OCI-LY1 (cell line): ENCODE results near the gene GRK5.

Source experiments
- H2AFZ ChIP-seq: fragments of 200-600 bp; sonication (generic), shearing (Covaris generic); 2 replicates; pipeline ENCODE4 v1.6.0; 2014; ENCODE audit warnings: antibody characterized with exemption, mild to moderate bottlenecking, low read length
- H3F3A ChIP-seq: fragments of 200-600 bp; sonication (generic), shearing (Covaris generic); 2 replicates; pipeline ENCODE4 v1.6.0; 2014; ENCODE audit warnings: mild to moderate bottlenecking, antibody characterized with exemption, low read length, moderate library complexity; ENCODE audit not compliant: insufficient read depth
- H3K27ac ChIP-seq: fragments of 200-600 bp; sonication (generic); 2 replicates; pipeline ENCODE4 v1.5.1; 2014; ENCODE audit warnings: low read length, mixed run types, mild to moderate bottlenecking, low read depth; ENCODE audit not compliant: poor library complexity, severe bottlenecking
- H3K27me3 ChIP-seq: fragments of 200-600 bp; sonication (generic); 2 replicates; pipeline ENCODE4 v1.6.0; 2014; ENCODE audit warnings: antibody characterized with exemption, mild to moderate bottlenecking, low read length, moderate library complexity; ENCODE audit not compliant: insufficient read depth
- H3K36me3 ChIP-seq: fragments of 200-600 bp; sonication (generic); 2 replicates; pipeline ENCODE4 v1.6.1; 2014; ENCODE audit warnings: mild to moderate bottlenecking, antibody characterized with exemption, low read length, moderate library complexity, mixed read lengths; ENCODE audit not compliant: insufficient read depth
- H3K4me1 ChIP-seq: fragments of 200-600 bp; sonication (generic); 2 replicates; pipeline ENCODE4 v1.5.1; 2014; ENCODE audit warnings: mild to moderate bottlenecking, low read length, moderate library complexity; ENCODE audit not compliant: insufficient read depth, severe bottlenecking
- H3K4me2 ChIP-seq: fragments of 200-600 bp; sonication (generic), shearing (Covaris generic); 2 replicates; pipeline ENCODE4 v1.6.1; 2014; ENCODE audit warnings: low read length
- H3K4me3 ChIP-seq: fragments of 200-600 bp; sonication (generic); 2 replicates; pipeline ENCODE4 v1.5.1; 2014; ENCODE audit warnings: low read length, low read depth, mild to moderate bottlenecking, mixed read lengths; ENCODE audit not compliant: poor library complexity, severe bottlenecking
- H3K79me2 ChIP-seq: fragments of 200-600 bp; shearing (Covaris generic); 2 replicates; pipeline ENCODE4 v1.6.1; 2016; ENCODE audit warnings: mixed run types, low read length, mixed read lengths; ENCODE audit not compliant: insufficient read depth
- H3K9ac ChIP-seq: fragments of 200-600 bp; sonication (generic), shearing (Covaris generic); 2 replicates; pipeline ENCODE4 v1.6.1; 2014; ENCODE audit warnings: mild to moderate bottlenecking, low read length, mixed read lengths
- H3K9me2 ChIP-seq: fragments of 200-600 bp; sonication (generic), shearing (Covaris generic); 2 replicates; pipeline ENCODE4 v1.6.1; 2014; ENCODE audit warnings: low read depth, mild to moderate bottlenecking, low read length, mixed read lengths
- H3K9me3 ChIP-seq: fragments of 200-600 bp; shearing (Covaris generic); 2 replicates; pipeline ENCODE4 v1.6.1; 2014; ENCODE audit warnings: low read length, mixed read lengths
- H4K20me1 ChIP-seq: fragments of 200-600 bp; sonication (generic), shearing (Covaris generic); 2 replicates; pipeline ENCODE4 v1.6.0; 2016; ENCODE audit warnings: mild to moderate bottlenecking, low read length; ENCODE audit not compliant: insufficient read depth
- CTCF ChIP-seq: fragments of 200-600 bp; sonication (generic), shearing (Covaris generic); IDR thresholded peaks from 2 replicates; pipeline ENCODE4 v1.5.1; 2017; ENCODE audit warnings: mild to moderate bottlenecking, antibody characterized with exemption, low read length, moderate library complexity, mixed read lengths
- EZH2 ChIP-seq: fragments of 200-600 bp; sonication (generic), shearing (Covaris generic); IDR thresholded peaks from 2 replicates; pipeline ENCODE4 v1.8.0; 2017; ENCODE audit warnings: borderline replicate concordance, mixed run types, mild to moderate bottlenecking, antibody characterized with exemption, low read length, moderate library complexity, mixed read lengths

The GRK5 gene

GRCh38 chr10:119494236-119495020 is 287.1 kb downstream of the GRK5 start:
- TF ChIP-seq CTCF (no peak), EZH2 (no peak)
- H3K4me2 ChIP-seq: no peak overlapping the region
- H3K4me3 ChIP-seq: no peak overlapping the region
- no peak overlapping the region for H3K27ac ChIP-seq
- H3K79me2 ChIP-seq: no peaks in the 10 kb centered on the region
- no peak overlapping the region for H3K9ac ChIP-seq
- no peaks in the 10 kb centered on the region for H3F3A ChIP-seq
- H2AFZ ChIP-seq: no peak overlapping the region
- no peaks in the 10 kb centered on the region for H3K9me3 ChIP-seq
- H3K4me1 ChIP-seq: no peaks in the 10 kb centered on the region
- H4K20me1 ChIP-seq: no peaks in the 10 kb centered on the region
- no peaks in the 10 kb centered on the region for H3K36me3 ChIP-seq
- no peaks in the 10 kb centered on the region for H3K9me2 ChIP-seq
- H3K27me3 ChIP-seq: no peaks in the 10 kb centered on the region

GRCh38 chr10:119495021-119495505 is 287.7 kb downstream of the GRK5 start:
- H3K36me3 ChIP-seq: no peaks in the 10 kb centered on the region
- no peak overlapping the region for H3K4me2 ChIP-seq
- TF ChIP-seq EZH2: no peak
- no peak for TF ChIP-seq CTCF
- H3K9ac ChIP-seq: no peak overlapping the region
- no peak overlapping the region for H2AFZ ChIP-seq
- no peaks in the 10 kb centered on the region for H3F3A ChIP-seq
- H3K27ac ChIP-seq: no peak overlapping the region
- H3K4me3 ChIP-seq: no peak overlapping the region
- no peaks in the 10 kb centered on the region for H4K20me1 ChIP-seq
- H3K9me2 ChIP-seq: no peaks in the 10 kb centered on the region
- H3K4me1 ChIP-seq: no peaks in the 10 kb centered on the region
- H3K27me3 ChIP-seq: no peaks in the 10 kb centered on the region
- no peaks in the 10 kb centered on the region for H3K79me2 ChIP-seq
- H3K9me3 ChIP-seq: no peaks in the 10 kb centered on the region

- Histone ChIP-seq H3K4me3 (no peak overlapping the region), H3K9ac (no peak overlapping the region), H3K9me2 (no peaks in the 10 kb centered on the region), H3K79me2 (no peaks in the 10 kb centered on the region), H3K27me3 (no peaks in the 10 kb centered on the region), H3K4me2 (no peak overlapping the region), H3K27ac (no peak overlapping the region), H4K20me1 (no peaks in the 10 kb centered on the region), H3K36me3 (no peaks in the 10 kb centered on the region), H3K4me1 (no peaks in the 10 kb centered on the region), H3F3A (no peaks in the 10 kb centered on the region), H3K9me3 (no peaks in the 10 kb centered on the region), H2AFZ (no peak overlapping the region)
- TF ChIP-seq EZH2 (no peak), CTCF (no peak)
These were observed 288.2 kb downstream of the GRK5 start for GRCh38 chr10:119495545-119495944.
